ENCODE data around the gene OR51B2.

DNA sequence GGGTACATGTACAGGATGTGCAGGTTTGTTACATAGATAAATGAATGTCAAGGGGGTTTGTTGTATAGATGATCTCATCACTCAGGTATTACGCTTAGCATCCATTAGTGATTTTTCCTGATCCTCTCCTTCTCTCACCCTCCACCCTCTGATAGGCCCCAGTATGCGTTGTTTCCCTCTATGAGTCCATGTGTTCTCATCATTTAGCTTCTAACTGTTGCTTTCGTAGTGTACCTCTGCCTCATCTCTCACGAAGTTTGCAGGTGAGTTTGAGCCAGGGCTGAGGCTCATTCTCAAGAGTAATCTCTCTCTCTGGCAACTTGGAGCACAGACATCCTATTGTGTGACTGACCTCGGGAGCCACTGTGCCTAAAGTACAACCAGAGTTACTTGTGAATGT, 49.7 kb downstream of the OR51B2 start:
- TF ChIP-seq, protein P1, sequence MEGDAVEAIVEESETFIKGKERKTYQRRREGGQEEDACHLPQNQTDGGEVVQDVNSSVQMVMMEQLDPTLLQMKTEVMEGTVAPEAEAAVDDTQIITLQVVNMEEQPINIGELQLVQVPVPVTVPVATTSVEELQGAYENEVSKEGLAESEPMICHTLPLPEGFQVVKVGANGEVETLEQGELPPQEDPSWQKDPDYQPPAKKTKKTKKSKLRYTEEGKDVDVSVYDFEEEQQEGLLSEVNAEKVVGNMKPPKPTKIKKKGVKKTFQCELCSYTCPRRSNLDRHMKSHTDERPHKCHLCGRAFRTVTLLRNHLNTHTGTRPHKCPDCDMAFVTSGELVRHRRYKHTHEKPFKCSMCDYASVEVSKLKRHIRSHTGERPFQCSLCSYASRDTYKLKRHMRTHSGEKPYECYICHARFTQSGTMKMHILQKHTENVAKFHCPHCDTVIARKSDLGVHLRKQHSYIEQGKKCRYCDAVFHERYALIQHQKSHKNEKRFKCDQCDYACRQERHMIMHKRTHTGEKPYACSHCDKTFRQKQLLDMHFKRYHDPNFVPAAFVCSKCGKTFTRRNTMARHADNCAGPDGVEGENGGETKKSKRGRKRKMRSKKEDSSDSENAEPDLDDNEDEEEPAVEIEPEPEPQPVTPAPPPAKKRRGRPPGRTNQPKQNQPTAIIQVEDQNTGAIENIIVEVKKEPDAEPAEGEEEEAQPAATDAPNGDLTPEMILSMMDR (IDR thresholded peaks at IDR 0.05; ENCODE audit: low read length), result no peak
- TF ChIP-seq EZH2 (IDR thresholded peaks at IDR 0.05; ENCODE audit: borderline replicate concordance, low read length), result no peak

Data from OCI-LY1 (cell line).